ENCODE data around the gene ZDHHC5.

The ZDHHC5 gene

GRCh38 chr11:57667736-57668433 is at the start of gene ZDHHC5:
TSS of gene ZDHHC5 (plus strand) at chr11:57668114. CDS start at chr11:57673091, 4,977 bp downstream.
- DNase-seq (ENCODE audit: low read depth) = peak; percentile 97

DNA sequence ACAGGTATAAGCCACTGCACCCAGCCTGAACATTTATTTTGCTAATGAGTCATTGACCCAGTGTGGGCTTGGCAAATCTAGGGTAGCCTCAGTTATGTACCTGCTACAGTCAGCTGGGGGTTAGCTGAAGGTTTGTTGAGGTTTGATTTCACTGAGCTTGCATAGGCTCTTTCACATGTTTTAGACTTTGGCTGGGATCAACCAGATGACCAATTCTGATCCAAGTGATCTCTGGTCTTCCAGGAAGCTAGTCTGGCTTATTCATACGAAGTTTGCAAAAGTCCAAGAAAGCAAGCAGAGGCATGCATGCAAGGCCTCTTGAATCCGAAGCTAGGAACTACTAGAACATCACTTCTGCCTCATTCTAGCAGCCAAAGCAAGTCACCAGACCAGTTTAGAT is 49.5 kb upstream of the ZDHHC5 start:
- no peak for DNase-seq (ENCODE audit: low read depth)

DNA sequence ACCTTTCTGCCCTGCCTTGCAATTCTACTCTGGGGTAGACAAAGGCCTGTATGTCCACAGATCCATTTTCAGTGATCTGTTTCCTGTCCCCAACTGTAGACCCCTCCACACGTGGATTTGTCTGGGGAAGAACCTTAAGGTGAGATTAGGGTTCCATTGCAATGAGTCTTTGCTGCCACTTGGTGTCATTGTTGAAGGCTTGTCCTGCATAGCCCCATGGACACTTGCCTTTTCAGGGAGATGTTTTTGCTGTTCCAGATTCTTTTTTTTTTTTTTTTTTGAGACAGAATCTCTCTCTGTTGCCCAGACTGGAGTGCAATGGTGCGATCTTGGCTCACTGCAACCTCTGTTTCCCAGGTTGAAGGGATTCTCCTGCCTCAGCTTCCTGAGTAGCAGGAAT is 48.6 kb upstream of the ZDHHC5 start:
- DNase-seq (ENCODE audit: low read depth) = no peak

GRCh38 chr11:57620467-57620866 is 47.4 kb upstream of the ZDHHC5 start:
- no peak for DNase-seq (ENCODE audit: low read depth)

DNA sequence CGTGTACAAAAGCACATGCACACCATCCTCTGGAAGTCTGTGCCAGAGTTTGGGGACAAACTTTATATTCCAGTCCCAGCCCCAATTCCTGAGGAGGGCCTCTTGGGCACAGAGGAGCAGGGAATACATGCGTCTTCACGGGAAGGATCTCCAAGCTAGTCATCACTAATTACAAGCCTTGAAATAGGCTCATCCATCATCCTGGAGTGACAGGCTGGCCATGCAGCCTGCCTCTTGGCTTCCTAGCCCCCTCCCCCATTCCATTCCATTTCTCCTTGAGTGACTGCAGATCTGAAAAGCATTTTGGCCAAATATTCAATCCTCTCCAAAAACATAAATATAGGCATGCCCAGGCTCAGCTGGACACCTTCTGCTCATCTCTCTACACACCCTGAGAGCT is 45.7 kb upstream of the ZDHHC5 start:
- no peak for DNase-seq (ENCODE audit: low read depth)

GRCh38 chr11:57624864-57625263 is 43.0 kb upstream of the ZDHHC5 start:
- DNase-seq (ENCODE audit: low read depth) = no peak

GRCh38 chr11:57626895-57627294 is 41.0 kb upstream of the ZDHHC5 start:
- DNase-seq (ENCODE audit: low read depth) = no peak

GRCh38 chr11:57630171-57630570 is 37.7 kb upstream of the ZDHHC5 start:
- no peak for DNase-seq (ENCODE audit: low read depth)

- DNase-seq (ENCODE audit: low read depth) = no peak
Measured at GRCh38 chr11:57632116-57632515, 35.8 kb upstream of the ZDHHC5 start.

GRCh38 chr11:57633394-57634070 is 34.4 kb upstream of the ZDHHC5 start:
- no peak for DNase-seq (ENCODE audit: low read depth)

DNA sequence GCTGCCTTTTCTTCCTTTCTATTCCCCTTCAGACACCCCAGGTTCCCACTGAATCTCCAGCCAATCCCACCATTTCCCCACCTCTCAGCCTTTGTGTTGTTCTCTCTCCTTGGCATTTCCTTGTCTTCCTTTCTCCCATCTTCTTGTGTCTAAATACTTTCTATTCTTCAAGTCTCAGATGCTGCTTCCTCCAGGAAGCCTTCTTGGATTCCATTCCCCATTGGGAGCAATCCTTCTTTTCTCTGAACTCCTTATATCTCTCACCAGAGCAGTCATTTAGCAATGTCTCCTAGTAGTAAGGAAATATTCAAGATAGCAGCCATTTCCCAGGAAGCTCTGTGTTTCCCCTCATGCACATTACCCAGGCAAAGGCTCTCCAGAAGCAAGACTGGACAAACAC is 33.6 kb upstream of the ZDHHC5 start:
- no peak for DNase-seq (ENCODE audit: low read depth)

DNA sequence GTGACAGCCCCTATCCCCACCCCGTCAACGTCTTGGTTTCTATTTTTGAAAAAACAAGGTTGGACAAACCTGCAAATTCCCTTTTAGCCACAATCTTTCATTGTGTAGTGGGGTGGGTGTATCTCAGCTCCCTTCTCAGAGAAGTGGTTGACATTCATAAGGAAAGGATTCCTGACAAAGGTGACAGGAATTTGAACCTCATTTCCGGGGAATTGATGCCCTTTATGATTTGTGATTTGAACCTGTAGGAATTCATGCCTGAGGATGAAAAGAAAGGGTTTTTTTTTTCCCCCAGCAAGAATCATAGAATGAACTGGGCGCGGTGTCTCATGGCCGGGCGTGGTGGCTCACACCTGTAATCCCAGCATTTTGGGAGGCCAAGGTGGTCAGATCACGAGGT is 32.7 kb upstream of the ZDHHC5 start:
- no peak for DNase-seq (ENCODE audit: low read depth)

DNA sequence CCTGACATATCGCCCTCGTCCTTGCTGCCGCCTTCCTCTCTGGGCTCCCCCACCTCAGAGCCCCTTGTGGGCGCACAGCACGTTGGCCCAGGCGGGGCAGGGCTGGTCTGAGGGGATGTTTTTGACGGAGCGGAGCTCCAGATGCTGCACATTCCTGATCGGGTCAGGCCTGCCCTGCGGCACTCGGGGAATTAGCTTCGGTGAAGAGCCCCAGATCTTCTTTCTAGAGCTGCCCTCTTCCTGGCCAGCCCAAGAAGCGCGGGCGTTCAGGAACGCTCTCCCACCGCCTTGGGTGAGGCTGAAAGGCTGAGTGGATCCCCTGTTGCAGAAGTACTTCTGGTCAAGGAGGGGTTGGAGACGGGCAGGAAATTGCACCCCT is 30.3 kb upstream of the ZDHHC5 start:
- no peak for DNase-seq (ENCODE audit: low read depth)

DNA sequence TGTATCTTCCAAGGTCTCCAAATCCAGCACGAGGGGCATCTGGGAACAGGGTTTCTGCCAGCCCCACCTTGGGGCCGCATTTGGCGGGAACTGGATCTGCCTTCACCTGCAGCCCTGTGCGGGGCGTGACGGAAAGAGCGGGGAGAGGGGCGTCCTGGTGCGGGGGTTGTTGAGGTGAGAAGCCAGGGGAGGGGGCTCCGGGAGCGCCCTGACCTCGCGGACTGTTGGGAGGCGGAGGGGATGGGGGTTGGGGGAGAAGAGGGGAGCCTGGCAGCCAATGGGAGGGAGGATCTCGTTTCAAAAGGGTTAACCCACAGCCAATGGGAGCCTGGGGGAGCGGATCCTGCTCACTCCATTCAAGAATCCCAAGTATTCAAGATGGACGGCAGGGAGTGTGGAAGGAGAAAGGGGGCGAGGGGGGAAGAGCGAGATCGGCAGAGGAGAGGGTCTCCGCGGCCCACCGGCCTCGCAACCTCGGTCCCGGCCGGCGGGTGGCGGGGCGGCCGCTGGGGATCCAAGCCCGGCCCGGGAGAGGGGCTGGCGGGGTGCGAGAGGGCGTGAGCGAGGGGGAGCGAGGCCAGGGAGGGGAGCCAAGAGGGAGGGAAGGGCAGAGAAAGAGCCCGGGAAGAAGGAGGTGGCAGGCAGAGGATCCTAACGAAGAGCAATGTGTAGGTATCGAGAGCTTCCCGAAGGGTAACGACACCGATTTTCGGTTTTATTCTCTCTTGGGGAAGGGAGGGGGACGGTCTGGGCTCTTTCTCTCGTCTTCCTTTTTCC is 29.7 kb upstream of the ZDHHC5 start:
- DNase-seq (ENCODE audit: low read depth) = no peak

DNA sequence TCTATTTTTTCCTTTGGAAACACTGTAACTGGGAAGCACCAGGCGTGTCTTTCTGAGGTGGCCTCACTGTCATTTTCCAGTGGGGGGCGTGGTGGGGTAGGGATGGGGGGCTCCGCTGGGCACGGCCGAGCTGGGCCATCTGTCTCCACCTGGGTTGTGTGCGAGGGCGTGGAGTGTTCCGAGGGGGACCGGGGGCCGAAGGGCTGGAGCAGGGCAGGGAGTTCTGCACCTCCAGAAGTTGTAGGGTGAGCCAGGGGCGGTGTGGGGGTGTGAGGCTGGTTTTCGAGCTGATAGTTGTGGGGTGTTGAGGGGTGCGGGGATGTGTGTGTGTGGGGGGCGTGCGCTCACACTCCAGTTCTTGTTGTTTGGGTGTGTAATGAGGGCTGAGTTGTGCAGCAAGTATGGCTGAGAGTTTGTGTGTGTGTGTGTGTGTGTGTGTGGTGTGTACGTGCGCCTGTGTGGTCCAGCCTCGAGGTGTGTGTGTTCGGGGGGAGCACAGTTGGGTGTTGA is 29.0 kb upstream of the ZDHHC5 start:
- DNase-seq (ENCODE audit: low read depth) = no peak

GRCh38 chr11:57639321-57640067 is 28.4 kb upstream of the ZDHHC5 start:
- no peak for DNase-seq (ENCODE audit: low read depth)

- no peak for DNase-seq (ENCODE audit: low read depth)
Measured at GRCh38 chr11:57640068-57640800, 27.7 kb upstream of the ZDHHC5 start.

GRCh38 chr11:57641011-57641807 is 26.7 kb upstream of the ZDHHC5 start:
- no peak for DNase-seq (ENCODE audit: low read depth)

DNA sequence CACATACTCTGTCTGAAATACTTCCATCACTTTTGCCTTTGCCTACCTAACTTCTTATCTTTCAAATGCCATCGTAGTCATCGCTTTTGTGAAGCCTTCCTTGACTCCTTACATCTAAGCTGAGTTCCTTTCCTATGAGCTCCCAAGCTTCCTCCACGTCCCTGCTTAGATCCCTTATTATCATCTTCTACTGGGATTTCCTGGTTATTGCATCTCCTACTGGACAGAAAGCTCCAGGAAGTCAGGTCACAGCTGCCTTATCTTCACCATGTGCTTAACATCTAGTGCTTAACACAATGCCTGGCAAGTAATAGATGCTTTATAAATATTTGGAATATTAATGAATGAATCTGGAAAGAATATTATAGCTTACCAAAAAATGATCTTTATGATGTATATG is 24.1 kb upstream of the ZDHHC5 start:
- no peak for DNase-seq (ENCODE audit: low read depth)
